ENCODE data around the gene CDC42BPG.

CDC42BPG gene

GRCh38 chr11:64784813-64785581 lies 59.5 kb downstream of the CDC42BPG start:
- Histone ChIP-seq H3K27me3 (ENCODE audit: insufficient read depth, low read length) (no peaks in the 10 kb centered on the region), H3K79me2 (ENCODE audit: insufficient read depth, low read length) (no peaks in the 10 kb centered on the region), H2AFZ (ENCODE audit: low read length) (no peak overlapping the region), H3K4me2 (ENCODE audit: low read length) (no peak overlapping the region), H3K4me3 (ENCODE audit: low read depth, low read length, poor library complexity, severe bottlenecking) (no peak overlapping the region), H3K9me2 (ENCODE audit: low read depth, low read length) (no peaks in the 10 kb centered on the region), H3K36me3 (ENCODE audit: insufficient read depth, low read length) (peaks cover 21% of the 10 kb centered on the region; the same call in 1 of the 2 replicates), H3K9ac (ENCODE audit: low read length) (no peak overlapping the region), H3K27ac (ENCODE audit: low read depth, low read length, poor library complexity, severe bottlenecking) (no peak overlapping the region), H3F3A (ENCODE audit: insufficient read depth, low read length) (no peaks in the 10 kb centered on the region), H3K4me1 (ENCODE audit: insufficient read depth, low read length, severe bottlenecking) (peaks cover 24% of the 10 kb centered on the region), H3K9me3 (ENCODE audit: low read length) (no peaks in the 10 kb centered on the region), H4K20me1 (ENCODE audit: insufficient read depth, low read length) (no peaks in the 10 kb centered on the region)
- TF ChIP-seq CTCF (IDR thresholded peaks at IDR 0.05; ENCODE audit: low read length) = no peak
- TF ChIP-seq EZH2 (IDR thresholded peaks at IDR 0.05; ENCODE audit: borderline replicate concordance, low read length) = no peak

GRCh38 chr11:64778473-64779298 lies 65.8 kb downstream of the CDC42BPG start, which contains the start of gene SF1:
Gene SF1 (minus strand): TSS chr11:64778542. CDS start chr11:64778392, 150 bp downstream.
- peak within 1 kb of the TSS; percentile 92 for H3K9ac ChIP-seq (ENCODE audit: low read length)

GRCh38 chr11:64778223-64778472 lies 66.3 kb downstream of the CDC42BPG start:
- H3K36me3 ChIP-seq (ENCODE audit: insufficient read depth, low read length) = peaks cover 44% of the 10 kb centered on the region

More at GRCh38 chr11:64778473-64779298, 65.8 kb downstream of the CDC42BPG start, which contains the start of gene SF1:
- Histone ChIP-seq H3F3A (ENCODE audit: insufficient read depth, low read length) (no peaks in the 10 kb centered on the region), H3K36me3 (ENCODE audit: insufficient read depth, low read length) (peaks cover 38% of the 10 kb centered on the region), H2AFZ (ENCODE audit: low read length) (no peak within 1 kb of the TSS), H3K9me3 (ENCODE audit: low read length) (no peaks in the 10 kb centered on the region), H3K4me1 (ENCODE audit: insufficient read depth, low read length, severe bottlenecking) (peaks cover 64% of the 10 kb centered on the region), H3K79me2 (ENCODE audit: insufficient read depth, low read length) (peaks cover 27% of the 10 kb centered on the region), H3K4me2 (ENCODE audit: low read length) (peak within 1 kb of the TSS; percentile 87), H3K27ac (ENCODE audit: low read depth, low read length, poor library complexity, severe bottlenecking) (peak within 1 kb of the TSS; percentile 97), H3K9me2 (ENCODE audit: low read depth, low read length) (no peaks in the 10 kb centered on the region), H3K4me3 (ENCODE audit: low read depth, low read length, poor library complexity, severe bottlenecking) (peak within 1 kb of the TSS; percentile 99), H4K20me1 (ENCODE audit: insufficient read depth, low read length) (peaks cover 13% of the 10 kb centered on the region), H3K27me3 (ENCODE audit: insufficient read depth, low read length) (no peaks in the 10 kb centered on the region)
- no peak for TF ChIP-seq EZH2 (IDR thresholded peaks at IDR 0.05; ENCODE audit: borderline replicate concordance, low read length)
- no peak for TF ChIP-seq CTCF (IDR thresholded peaks at IDR 0.05; ENCODE audit: low read length)

More at GRCh38 chr11:64778223-64778472, 66.3 kb downstream of the CDC42BPG start:
- Histone ChIP-seq H3K9me2 (ENCODE audit: low read depth, low read length) (no peaks in the 10 kb centered on the region), H3K4me2 (ENCODE audit: low read length) (peak overlapping the region; percentile 53), H3K9me3 (ENCODE audit: low read length) (no peaks in the 10 kb centered on the region), H3K9ac (ENCODE audit: low read length) (peak overlapping the region; percentile 92), H4K20me1 (ENCODE audit: insufficient read depth, low read length) (peaks cover 13% of the 10 kb centered on the region), H3K4me3 (ENCODE audit: low read depth, low read length, poor library complexity, severe bottlenecking) (peak overlapping the region; percentile 83), H3K4me1 (ENCODE audit: insufficient read depth, low read length, severe bottlenecking) (peaks cover 67% of the 10 kb centered on the region), H3K27me3 (ENCODE audit: insufficient read depth, low read length) (no peaks in the 10 kb centered on the region), H3K27ac (ENCODE audit: low read depth, low read length, poor library complexity, severe bottlenecking) (peak overlapping the region; percentile 97), H3K79me2 (ENCODE audit: insufficient read depth, low read length) (peaks cover 27% of the 10 kb centered on the region), H3F3A (ENCODE audit: insufficient read depth, low read length) (no peaks in the 10 kb centered on the region), H2AFZ (ENCODE audit: low read length) (no peak overlapping the region)
- TF ChIP-seq EZH2 (IDR thresholded peaks at IDR 0.05; ENCODE audit: borderline replicate concordance, low read length) = no peak
- TF ChIP-seq CTCF (IDR thresholded peaks at IDR 0.05; ENCODE audit: low read length) = no peak
